Ascending aorta (tissue), 2 donors: ENCODE results near the gene TEX2. TPM values are rescaled to one million over a fixed set of nuclear protein-coding genes. Genes with fewer than 3 reads are reported as not detected.
A peak's percentile ranks its signal among the peaks of the same experiment; 100 is the strongest.

ENCODE experiments used
- DNase-seq, 2 donors: peaks; one replicate each; pipeline ENCODE4 v3.0.0-alpha.2; 2019; ENCODE audit warnings: low spot score in 2 of 2
- H3K27ac ChIP-seq, 2 donors: fragments of 200-600 bp; sonication (generic); one replicate each; pipeline ENCODE4 v1.5.1; 2016 to 2017; ENCODE audit warnings: mild to moderate bottlenecking in 1 of 2
- H3K27me3 ChIP-seq: fragments of 200-600 bp; sonication (generic); one replicate; pipeline ENCODE4 v1.5.1; 2017
- H3K36me3 ChIP-seq, 2 donors: fragments of 200-600 bp; sonication (generic); one replicate each; pipeline ENCODE4 v1.5.1; 2016
- H3K4me1 ChIP-seq, 2 donors: fragments of 200-600 bp; sonication (generic); one replicate each; pipeline ENCODE4 v1.5.1; 2016 to 2017; ENCODE audit warnings: mild to moderate bottlenecking in 1 of 2
- H3K4me3 ChIP-seq, 2 donors: fragments of 200-600 bp; sonication (generic); one replicate each; pipeline ENCODE4 v1.5.1; 2016 to 2017; ENCODE audit warnings: mild to moderate bottlenecking in 1 of 2
- H3K9me3 ChIP-seq, 2 donors: fragments of 200-600 bp; sonication (generic); one replicate each; pipeline ENCODE4 v1.5.1; 2016
- intact Hi-C: fragments of 100-400 bp; cut with DNase I; formaldehyde crosslinking; loops from one replicate; pipeline ENCODE4 v1.15.1; 2023
- total RNA-seq: library from RNA; depleted of rRNA; stranded (reverse); fragments of >200 nt; gene quantifications from one replicate; pipeline ENCODE4 v1.1.0, GENCODE V29; 2016
- TF ChIP-seq, protein P1 (sequence below), 3 experiments: fragments of 200-600 bp in 2 of 3; fragments of 450-650 bp in 1 of 3; sonication (generic) in 2 of 3; IDR thresholded peaks; one replicate each; pipeline ENCODE4 v1.5.1; 2016 to 2019; ENCODE audit warnings: antibody characterized with exemption in 3 of 3, mild to moderate bottlenecking in 1 of 3, moderate library complexity in 1 of 3

TEX2 gene
- total RNA-seq, 1 donor from 2014 or later: 94.6 TPM

DNA sequence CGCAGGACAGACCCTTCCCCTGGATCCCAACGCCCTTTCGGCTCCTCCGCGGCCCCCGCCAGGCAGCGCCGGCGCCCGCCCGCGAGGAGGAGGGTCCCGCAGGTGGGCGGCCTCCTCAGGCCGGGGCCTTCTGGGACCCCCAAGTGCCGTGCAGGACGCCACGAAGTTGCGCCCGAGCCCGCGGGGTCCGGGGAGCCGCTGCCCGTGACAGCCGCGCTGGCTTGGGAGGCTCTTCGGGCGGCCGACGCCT, 133.6 kb downstream of the TEX2 start:
- TF ChIP-seq, protein P1, sequence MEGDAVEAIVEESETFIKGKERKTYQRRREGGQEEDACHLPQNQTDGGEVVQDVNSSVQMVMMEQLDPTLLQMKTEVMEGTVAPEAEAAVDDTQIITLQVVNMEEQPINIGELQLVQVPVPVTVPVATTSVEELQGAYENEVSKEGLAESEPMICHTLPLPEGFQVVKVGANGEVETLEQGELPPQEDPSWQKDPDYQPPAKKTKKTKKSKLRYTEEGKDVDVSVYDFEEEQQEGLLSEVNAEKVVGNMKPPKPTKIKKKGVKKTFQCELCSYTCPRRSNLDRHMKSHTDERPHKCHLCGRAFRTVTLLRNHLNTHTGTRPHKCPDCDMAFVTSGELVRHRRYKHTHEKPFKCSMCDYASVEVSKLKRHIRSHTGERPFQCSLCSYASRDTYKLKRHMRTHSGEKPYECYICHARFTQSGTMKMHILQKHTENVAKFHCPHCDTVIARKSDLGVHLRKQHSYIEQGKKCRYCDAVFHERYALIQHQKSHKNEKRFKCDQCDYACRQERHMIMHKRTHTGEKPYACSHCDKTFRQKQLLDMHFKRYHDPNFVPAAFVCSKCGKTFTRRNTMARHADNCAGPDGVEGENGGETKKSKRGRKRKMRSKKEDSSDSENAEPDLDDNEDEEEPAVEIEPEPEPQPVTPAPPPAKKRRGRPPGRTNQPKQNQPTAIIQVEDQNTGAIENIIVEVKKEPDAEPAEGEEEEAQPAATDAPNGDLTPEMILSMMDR (IDR thresholded peaks at IDR 0.05): no peak
- intact Hi-C loops: loop anchor here (5.0 kb wide), 1 partner anchor 47 kb away; no protein-coding TSS in a partner anchor
- H3K9me3 ChIP-seq: no peaks in the 10 kb centered on the region
- no peak for DNase-seq
- no peaks in the 10 kb centered on the region for H3K27me3 ChIP-seq
- H3K4me3 ChIP-seq: peak overlapping the region; percentile 94 to 96
- no peaks in the 10 kb centered on the region for H3K36me3 ChIP-seq
- peaks cover 3 to 16% of the 10 kb centered on the region in 2 donors for H3K4me1 ChIP-seq
- peak overlapping the region; percentile 98 to 100 for H3K27ac ChIP-seq

DNA sequence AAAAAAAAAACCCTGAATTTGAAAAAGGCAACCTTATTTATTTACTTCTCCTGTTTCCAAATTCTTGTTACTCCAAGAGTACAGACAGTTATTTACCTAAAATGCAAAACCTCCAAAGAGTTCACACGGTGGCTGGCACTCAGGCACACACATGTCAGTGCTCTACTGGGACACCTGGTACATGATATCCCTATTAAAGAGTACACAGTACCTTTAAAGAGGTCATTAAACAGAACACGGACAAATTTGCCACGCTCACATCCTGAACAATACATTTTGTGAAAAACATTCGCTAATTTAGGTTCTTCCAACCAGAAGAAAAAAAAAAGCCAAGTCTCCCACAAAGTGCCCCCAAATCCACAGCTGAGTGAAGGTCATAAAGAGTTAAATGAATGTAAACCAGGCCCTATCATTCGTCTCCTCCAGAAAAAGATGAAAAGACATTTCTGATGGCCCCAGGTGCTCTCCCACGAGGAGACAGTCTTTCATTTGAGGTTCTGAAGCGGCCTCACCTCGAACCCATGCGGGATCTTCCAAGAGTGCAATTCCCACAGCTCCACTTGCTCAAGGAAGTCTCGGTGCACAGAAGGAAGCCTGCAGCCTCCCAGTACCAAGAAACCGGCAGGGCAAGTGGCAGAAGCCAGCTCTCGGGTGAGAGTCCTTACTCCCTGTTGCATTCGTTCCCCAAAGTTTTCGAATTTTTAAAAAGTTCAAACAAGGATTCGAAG, 134.1 kb downstream of the TEX2 start:
- H3K27me3 ChIP-seq: no peaks in the 10 kb centered on the region
- no peaks in the 10 kb centered on the region for H3K36me3 ChIP-seq
- TF ChIP-seq, protein P1 (IDR thresholded peaks at IDR 0.05): no peak
- no peak for DNase-seq
- intact Hi-C loops: loop anchor here (5.0 kb wide), 1 partner anchor 47 kb away; no protein-coding TSS in a partner anchor
- peak overlapping the region; percentile 98 to 100 for H3K27ac ChIP-seq
- peak overlapping the region; percentile 94 to 96 for H3K4me3 ChIP-seq
- peaks cover 3 to 16% of the 10 kb centered on the region in 2 donors for H3K4me1 ChIP-seq
- no peaks in the 10 kb centered on the region for H3K9me3 ChIP-seq

DNA sequence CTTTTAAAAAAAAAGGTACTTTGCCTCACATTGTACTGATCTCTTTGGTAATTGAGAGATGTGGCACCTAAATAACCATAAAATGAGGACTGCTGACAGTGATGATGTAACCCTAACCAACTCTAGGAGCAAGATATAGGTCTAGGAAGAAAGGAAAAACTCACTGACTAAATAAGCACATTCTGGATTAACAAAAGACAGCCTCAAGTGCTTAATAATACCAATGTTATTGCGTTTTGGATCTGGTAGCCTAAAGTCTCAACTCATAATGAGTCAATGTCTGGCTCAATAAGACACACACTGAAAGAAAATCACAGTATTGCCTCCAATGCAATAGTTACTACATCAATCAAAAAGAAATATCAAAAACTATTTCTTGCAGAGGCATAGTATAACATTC, 136.1 kb downstream of the TEX2 start:
- Histone ChIP-seq H3K4me3 (no peak overlapping the region), H3K27me3 (no peaks in the 10 kb centered on the region), H3K9me3 (no peaks in the 10 kb centered on the region), H3K27ac (no peak overlapping the region), H3K36me3 (no peaks in the 10 kb centered on the region), H3K4me1 (peaks cover 3 to 16% of the 10 kb centered on the region in 2 donors)
- TF ChIP-seq, protein P1 (IDR thresholded peaks at IDR 0.05): no peak
- no peak for DNase-seq
- intact Hi-C loops: loop anchor here (5.0 kb wide), 1 partner anchor 45 kb away; no protein-coding TSS in a partner anchor

DNA sequence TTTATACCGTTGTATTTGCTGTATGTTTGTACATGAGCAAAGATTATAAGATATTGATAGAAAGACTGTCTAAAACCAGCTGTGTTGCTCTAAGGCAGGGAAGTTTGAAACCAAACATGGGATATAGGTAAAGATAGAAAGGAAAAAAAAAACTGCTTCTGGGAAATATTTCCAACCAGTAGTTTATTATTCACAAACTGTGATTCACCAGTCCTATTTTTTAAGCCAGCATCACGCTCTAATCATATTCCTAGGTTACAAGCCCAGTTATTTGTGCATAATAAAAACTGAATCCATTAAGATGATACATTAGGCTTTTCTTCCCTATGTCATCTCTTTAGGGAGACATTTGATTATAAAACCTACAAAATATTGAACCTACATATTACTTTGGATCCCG, 137.1 kb downstream of the TEX2 start:
- H3K4me3 ChIP-seq: no peak overlapping the region
- no peaks in the 10 kb centered on the region for H3K36me3 ChIP-seq
- TF ChIP-seq, protein P1 (IDR thresholded peaks at IDR 0.05): no peak
- intact Hi-C loops: loop anchor here (5.0 kb wide), 1 partner anchor 44 kb away; no protein-coding TSS in a partner anchor
- no peak overlapping the region for H3K27ac ChIP-seq
- peaks cover 3 to 14% of the 10 kb centered on the region in 2 donors for H3K4me1 ChIP-seq
- H3K27me3 ChIP-seq: no peaks in the 10 kb centered on the region
- no peaks in the 10 kb centered on the region for H3K9me3 ChIP-seq
- DNase-seq: no peak

DNA sequence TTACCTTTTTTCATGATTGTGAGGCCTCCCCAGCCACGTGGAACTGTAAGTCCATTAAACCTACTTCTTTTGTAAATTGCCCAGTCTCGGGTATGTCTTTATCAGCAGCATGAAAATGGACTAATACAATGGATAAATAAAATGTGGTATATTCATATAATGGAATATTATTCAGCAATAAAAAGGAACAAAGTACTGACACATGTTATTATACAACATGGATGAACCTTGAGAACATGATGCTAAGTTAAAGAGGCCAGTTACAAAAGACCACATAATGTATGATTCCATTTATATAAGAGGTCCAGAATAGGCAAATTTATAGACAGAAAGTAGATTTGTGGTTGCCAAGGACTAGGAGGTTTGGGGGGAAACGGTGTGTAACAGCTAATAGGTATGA, 138.5 kb downstream of the TEX2 start:
- TF ChIP-seq, protein P1 (IDR thresholded peaks at IDR 0.05): no peak
- H3K27me3 ChIP-seq: no peaks in the 10 kb centered on the region
- H3K4me1 ChIP-seq: peaks cover 3 to 9% of the 10 kb centered on the region in 2 donors
- intact Hi-C loops: loop anchor here (5.0 kb wide), 1 partner anchor 42 kb away; no protein-coding TSS in a partner anchor
- DNase-seq: no peak
- no peaks in the 10 kb centered on the region for H3K9me3 ChIP-seq
- H3K36me3 ChIP-seq: no peaks in the 10 kb centered on the region
- no peak overlapping the region for H3K27ac ChIP-seq
- no peak overlapping the region for H3K4me3 ChIP-seq
